Measurements from ENCODE around the gene ZC3H10. TPM values are rescaled to one million over a fixed set of nuclear protein-coding genes. Genes with fewer than 3 reads are reported as not detected.
A peak's percentile ranks its signal among the peaks of the same experiment; 100 is the strongest.

Gene ZC3H10
- total and polyA plus RNA-seq, 2 of the 8 experiments (the other 6 are each of a cell fraction or from before 2014, with no cell fraction given): 4.0 to 11.2 TPM

GRCh38 chr12:56084958-56085543 is 33.0 kb upstream of the ZC3H10 start:
- FAIRE-seq: no peak
- H3K27me3 ChIP-seq (replicated peaks in 1 of 4; ENCODE audit: control insufficient read depth in 3 of 4, extremely low read depth in 1 of 4, insufficient read depth in 3 of 4, low read length in 3 of 4): no peaks in the 10 kb centered on the region

More at GRCh38 chr12:56084958-56085543, 33.0 kb upstream of the ZC3H10 start:
- Histone ChIP-seq H3K4me2 (ENCODE audit: insufficient read depth in 1 of 2, low read depth in 2 of 2, low read length in 2 of 2) (no peak overlapping the region), H4K91ac (replicated peaks; ENCODE audit: insufficient read length, low read length) (no peak overlapping the region), H4K8ac (ENCODE audit: extremely low read depth, insufficient read depth, low read length) (peak overlapping the region; percentile 22; the same call in 1 of the 2 replicates), H3K4me3 (ENCODE audit: extremely low read depth in 1 of 4, insufficient read depth in 2 of 4, low read depth in 3 of 4, low read length in 4 of 4) (no peak overlapping the region), H3K23me2 (ENCODE audit: low read depth, low read length) (peaks cover 6% of the 10 kb centered on the region; the same call in 1 of the 2 replicates), H2BK5ac (ENCODE audit: low read depth, low read length) (no peak overlapping the region), H2BK20ac (ENCODE audit: low read length) (no peak overlapping the region), H3K4ac (replicated peaks; ENCODE audit: insufficient read length, low read depth, low read length) (no peak overlapping the region), H3K18ac (ENCODE audit: extremely low read depth, low read length) (no peak overlapping the region), H3K56ac (replicated peaks; ENCODE audit: insufficient read length, low read depth, low read length) (no peak overlapping the region), H3K23ac (ENCODE audit: insufficient read length) (no peak overlapping the region), H3K14ac (ENCODE audit: insufficient read length) (no peak overlapping the region), H3K9me3 (ENCODE audit: insufficient read depth in 2 of 2, low read depth in 1 of 2, low read length in 1 of 2) (no peaks in the 10 kb centered on the region), H2AFZ (ENCODE audit: low read length) (no peak overlapping the region), H3K79me1 (ENCODE audit: low read depth, low read length) (peaks cover 7% of the 10 kb centered on the region; the same call in 1 of the 2 replicates), H2BK120ac (replicated peaks; ENCODE audit: low read depth, low read length) (no peak overlapping the region), H3K79me2 (ENCODE audit: control insufficient read depth in 1 of 2, insufficient read depth in 2 of 2, low read length in 2 of 2) (peaks cover 0 to 27% of the 10 kb centered on the region in 2 experiments; a peak in 2 of 4 replicates), H3K9ac (replicated peaks in 1 of 4; ENCODE audit: extremely low read depth in 1 of 4, low read depth in 3 of 4, low read length in 3 of 4) (no peak overlapping the region), H4K20me1 (replicated peaks in 1 of 2; ENCODE audit: control insufficient read depth in 1 of 2, insufficient read depth in 2 of 2, low read length in 2 of 2) (peaks cover 2 to 10% of the 10 kb centered on the region in 2 experiments), H3K4me1 (replicated peaks in 1 of 4; ENCODE audit: control insufficient read depth in 3 of 4, insufficient read depth in 4 of 4, low read length in 3 of 4) (peaks cover 3 to 13% (median 10%) of the 10 kb centered on the region in 4 experiments), H2BK12ac (ENCODE audit: low read depth, low read length) (no peak overlapping the region), H2AK5ac (ENCODE audit: low read depth, low read length) (no peak overlapping the region; the same call in 1 of the 2 replicates), H4K5ac (ENCODE audit: insufficient read length, low read depth, low read length) (no peak overlapping the region), H3K36me3 (ENCODE audit: control insufficient read depth in 2 of 4, insufficient read depth in 4 of 4, low read length in 3 of 4) (peaks cover 18 to 45% (median 33%) of the 10 kb centered on the region in 4 experiments), H2BK15ac (ENCODE audit: low read length) (no peak overlapping the region), H3K27ac (ENCODE audit: low read depth, low read length) (no peak overlapping the region)
- WGBS, 2 experiments (ENCODE audit: extremely low coverage in 1 of 2, insufficient coverage in 1 of 2, insufficient read length in 1 of 2, insufficient replicate concordance in 2 of 2, low coverage in 1 of 2, low lambda C conversion rate in 2 of 2, missing lambda C conversion rate in 1 of 2): 91% methylated on average over 15 of the region's 15 CpGs; no CpG with 5 or more reads in 1 of the 2 experiments
- ChIA-PET POLR2A (ENCODE audit: partially characterized antibody) (interaction anchor here (0.6 to 8.9 kb wide), 8 partner anchors 10 to 1043 kb away, joined by 3 to 112 read pairs (median 4); partner anchors contain the start of genes ESYT1, LRP1, PA2G4 and RPL41), CTCF (ENCODE audit: partially characterized antibody) (interaction anchor here (0.6 to 4.8 kb wide), 21 partner anchors 11 to 347 kb away, joined by 3 to 38 read pairs (median 4); partner anchors contain the start of genes PA2G4, SUOX and ZC3H10)
- peak in 1 of 2 experiments; percentile 75 for DNase-seq (ENCODE audit: low read depth in 1 of 2, low spot score in 2 of 2)
- TF ChIP-seq CHD1 (IDR thresholded peaks at IDR 0.05; ENCODE audit: low read depth, low read length): no peak
- TF ChIP-seq RAD21 (IDR thresholded peaks at IDR 0.05 in 1 of 2, conservative IDR thresholded peaks at IDR 0.05 in 1 of 2; ENCODE audit: low read depth in 2 of 2, low read length in 2 of 2): peak; percentile 43 to 59
- peak; percentile 73 to 80 (median 75) for TF ChIP-seq CTCF (IDR thresholded peaks at IDR 0.05; ENCODE audit: control extremely low read depth in 1 of 3, insufficient read depth in 1 of 3, low read depth in 1 of 3, low read length in 3 of 3)
- 0 out of 4 replicates have a peak, but pooled peaks have one; percentile 31 to 70 for TF ChIP-seq SIN3A (conservative IDR thresholded peaks at IDR 0.05 in 1 of 2, IDR thresholded peaks at IDR 0.05 in 1 of 2; ENCODE audit: low read depth in 1 of 2, low read length in 2 of 2)

Measured in H1 (cell line).